Upper lobe of right lung (tissue), 1 donor: ENCODE data around the gene ANK3. TPM values are rescaled to one million over a fixed set of nuclear protein-coding genes. Genes with fewer than 3 reads are reported as not detected.

Source experiments
- ATAC-seq: fragments of 200-7000 bp; cut with Tn5 transposase; one replicate; pipeline ENCODE4 v1.9.1; 2020; ENCODE audit warnings: mild to moderate bottlenecking, moderate library complexity
- DNase-seq: peaks from one replicate; pipeline ENCODE4 v3.0.0-alpha.2; 2020
- H3K27ac ChIP-seq: fragments of 200-600 bp; one replicate; pipeline ENCODE4 v1.8.0; 2022
- H3K27me3 ChIP-seq: fragments of 200-600 bp; one replicate; pipeline ENCODE4 v1.8.0; 2022; ENCODE audit warnings: mild to moderate bottlenecking
- H3K36me3 ChIP-seq: fragments of 200-600 bp; one replicate; pipeline ENCODE4 v1.8.0; 2022
- H3K4me1 ChIP-seq: fragments of 200-600 bp; one replicate; pipeline ENCODE4 v1.8.0; 2022
- H3K4me3 ChIP-seq: fragments of 200-600 bp; one replicate; pipeline ENCODE4 v1.8.0; 2022; ENCODE audit warnings: mild to moderate bottlenecking
- H3K9me3 ChIP-seq: fragments of 200-600 bp; one replicate; pipeline ENCODE4 v1.8.0; 2022
- intact Hi-C: fragments of 100-400 bp; cut with DNase I; formaldehyde crosslinking; loops from one replicate; pipeline ENCODE4 v1.11.0; 2022
- total RNA-seq: library from RNA; stranded (reverse); fragmentation: NEBNext Ultra II Directional; extraction: Animal tissue kit (Norgen Biotek cat#: 25700); gene quantifications from one replicate; pipeline ENCODE4 v1.2.1, GENCODE V29; 2021
- TF ChIP-seq, protein P1 (sequence below): fragments of 200-600 bp; IDR thresholded peaks from one replicate; pipeline ENCODE4 v1.8.0; 2022; ENCODE audit warnings: antibody characterized with exemption
- donor health status: DM: no; HTN: yes; CAD: no; lungs with severe emphysema.

ANK3 gene
- total RNA-seq, 1 donor from 2014 or later = 91.1 TPM

GRCh38 chr10:60236869-60237524 lies 152.7 kb downstream of the ANK3 start:
- peak; percentile 67 for DNase-seq

DNA sequence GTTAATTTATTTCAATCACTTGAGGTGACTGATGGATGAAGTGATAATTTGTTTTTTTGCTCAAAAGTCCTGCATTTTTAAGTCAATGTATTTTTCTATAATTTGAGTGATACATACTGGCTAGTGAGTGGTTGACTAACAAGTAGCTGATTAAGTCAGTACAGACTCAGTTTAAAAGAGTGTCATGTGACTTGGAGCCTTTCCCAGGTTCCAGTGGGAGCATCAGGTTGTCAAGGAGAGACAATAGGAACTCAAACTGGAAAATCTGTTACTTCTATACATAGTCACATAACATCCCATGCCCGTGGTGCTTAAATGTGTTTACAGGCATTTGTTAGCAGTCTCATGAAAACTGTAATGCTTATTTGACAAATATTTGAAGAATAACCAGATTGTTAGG lies 154.7 kb downstream of the ANK3 start:
- no peaks in the 10 kb centered on the region for H3K27me3 ChIP-seq

More at GRCh38 chr10:60236869-60237524, 152.7 kb downstream of the ANK3 start:
- Histone ChIP-seq H3K9me3 (no peaks in the 10 kb centered on the region), H3K27me3 (no peaks in the 10 kb centered on the region), H3K4me1 (peaks cover 7% of the 10 kb centered on the region), H3K4me3 (no peak overlapping the region), H3K27ac (peak overlapping the region; percentile 56), H3K36me3 (no peaks in the 10 kb centered on the region)
- intact Hi-C loops = no loop called here
- TF ChIP-seq, protein P1, sequence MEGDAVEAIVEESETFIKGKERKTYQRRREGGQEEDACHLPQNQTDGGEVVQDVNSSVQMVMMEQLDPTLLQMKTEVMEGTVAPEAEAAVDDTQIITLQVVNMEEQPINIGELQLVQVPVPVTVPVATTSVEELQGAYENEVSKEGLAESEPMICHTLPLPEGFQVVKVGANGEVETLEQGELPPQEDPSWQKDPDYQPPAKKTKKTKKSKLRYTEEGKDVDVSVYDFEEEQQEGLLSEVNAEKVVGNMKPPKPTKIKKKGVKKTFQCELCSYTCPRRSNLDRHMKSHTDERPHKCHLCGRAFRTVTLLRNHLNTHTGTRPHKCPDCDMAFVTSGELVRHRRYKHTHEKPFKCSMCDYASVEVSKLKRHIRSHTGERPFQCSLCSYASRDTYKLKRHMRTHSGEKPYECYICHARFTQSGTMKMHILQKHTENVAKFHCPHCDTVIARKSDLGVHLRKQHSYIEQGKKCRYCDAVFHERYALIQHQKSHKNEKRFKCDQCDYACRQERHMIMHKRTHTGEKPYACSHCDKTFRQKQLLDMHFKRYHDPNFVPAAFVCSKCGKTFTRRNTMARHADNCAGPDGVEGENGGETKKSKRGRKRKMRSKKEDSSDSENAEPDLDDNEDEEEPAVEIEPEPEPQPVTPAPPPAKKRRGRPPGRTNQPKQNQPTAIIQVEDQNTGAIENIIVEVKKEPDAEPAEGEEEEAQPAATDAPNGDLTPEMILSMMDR = no peak
- ATAC-seq = peak; percentile 91

DNA sequence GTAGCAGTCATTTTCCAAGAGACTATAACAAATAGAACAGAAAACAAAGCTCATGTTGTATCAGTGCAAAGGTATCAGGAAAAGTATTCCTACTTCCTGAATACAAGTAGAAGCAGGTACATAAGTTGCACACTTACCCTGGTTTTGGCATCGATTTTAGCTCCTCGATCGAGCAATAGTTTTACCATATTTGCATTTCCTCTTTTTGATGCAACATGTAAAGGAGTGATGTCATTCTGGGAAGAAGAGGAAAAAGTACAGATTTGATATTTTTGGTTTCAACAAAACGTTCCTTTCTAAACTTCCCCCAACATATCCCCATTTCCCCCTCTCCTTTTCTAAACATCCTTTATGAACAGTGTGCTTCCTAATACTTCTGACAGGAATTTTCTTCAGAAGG lies 155.1 kb downstream of the ANK3 start:
- peaks cover 7% of the 10 kb centered on the region for H3K4me1 ChIP-seq
- H3K4me3 ChIP-seq = no peak overlapping the region
- no peaks in the 10 kb centered on the region for H3K9me3 ChIP-seq
- no peaks in the 10 kb centered on the region for H3K27me3 ChIP-seq
- no peak overlapping the region for H3K27ac ChIP-seq
- no peaks in the 10 kb centered on the region for H3K36me3 ChIP-seq
- no peak for ATAC-seq
- intact Hi-C loops = no loop called here
- TF ChIP-seq, protein P1 = no peak
- no peak for DNase-seq

More for the DNA sequence above, 154.7 kb downstream of the ANK3 start:
- DNase-seq (no peak), ATAC-seq (no peak)
- Histone ChIP-seq H3K27ac (no peak overlapping the region), H3K9me3 (no peaks in the 10 kb centered on the region), H3K36me3 (no peaks in the 10 kb centered on the region), H3K4me1 (peaks cover 7% of the 10 kb centered on the region), H3K4me3 (no peak overlapping the region)
- TF ChIP-seq, protein P1 = no peak
- intact Hi-C loops = no loop called here

- H3K9me3 ChIP-seq = no peaks in the 10 kb centered on the region
Observed at GRCh38 chr10:60230892-60231291, 158.8 kb downstream of the ANK3 start.

GRCh38 chr10:60224066-60224705 lies 165.5 kb downstream of the ANK3 start:
- Histone ChIP-seq H3K4me1 (no peaks in the 10 kb centered on the region), H3K36me3 (no peaks in the 10 kb centered on the region), H3K27ac (no peak overlapping the region), H3K27me3 (no peaks in the 10 kb centered on the region), H3K4me3 (no peak overlapping the region), H3K9me3 (no peaks in the 10 kb centered on the region)
- ATAC-seq = no peak
- TF ChIP-seq, protein P1 = no peak
- DNase-seq = no peak
- intact Hi-C loops = no loop called here

More at GRCh38 chr10:60230892-60231291, 158.8 kb downstream of the ANK3 start:
- intact Hi-C loops = no loop called here
- TF ChIP-seq, protein P1 = no peak
- H3K36me3 ChIP-seq = no peaks in the 10 kb centered on the region
- H3K27me3 ChIP-seq = no peaks in the 10 kb centered on the region
- no peak overlapping the region for H3K4me3 ChIP-seq
- DNase-seq (no peak), ATAC-seq (no peak)
- no peak overlapping the region for H3K27ac ChIP-seq
- H3K4me1 ChIP-seq = no peaks in the 10 kb centered on the region
